Subcutaneous adipose tissue (tissue), 4 donors: ENCODE results near the gene NDST4. TPM values are rescaled to one million over a fixed set of nuclear protein-coding genes. Genes with fewer than 3 reads are reported as not detected.

Source experiments
- CTCF ChIP-seq: fragments of 450-650 bp; IDR thresholded peaks from one replicate; pipeline ENCODE4 v1.5.1; 2016; ENCODE audit warnings: low read depth, mild to moderate bottlenecking, control low read depth, antibody characterized with exemption, moderate library complexity
- small RNA-seq: library from RNA; depleted of rRNA; stranded (forward); fragments of <200 nt; gene quantifications from one replicate; pipeline ENCODE3, GENCODE V24; 2016
- total RNA-seq, 4 donors: library from RNA; depleted of rRNA; stranded (reverse); fragments of >200 nt; gene quantifications; one replicate each; pipeline ENCODE4 v1.1.0, GENCODE V29; 2016

Gene NDST4
- total RNA-seq, 4 donors from 2014 or later = 0.66 TPM; not detected in 3

- no peak for TF ChIP-seq CTCF
Measured at GRCh38 chr4:114807759-114808404, 305.5 kb downstream of the NDST4 start.

- no peak for TF ChIP-seq CTCF
Measured at GRCh38 chr4:114807357-114807756, 306.1 kb downstream of the NDST4 start.

GRCh38 chr4:114791976-114792375 is 321.4 kb downstream of the NDST4 start:
- TF ChIP-seq CTCF = no peak

GRCh38 chr4:114785570-114785969 is 327.9 kb downstream of the NDST4 start:
- no peak for TF ChIP-seq CTCF

- no peak for TF ChIP-seq CTCF
Measured at GRCh38 chr4:114783215-114783595, 330.2 kb downstream of the NDST4 start.

GRCh38 chr4:114782415-114783214 is 330.8 kb downstream of the NDST4 start:
- no peak for TF ChIP-seq CTCF

- TF ChIP-seq CTCF = no peak
Measured at GRCh38 chr4:114780205-114780604, 333.2 kb downstream of the NDST4 start.

Small RNA genes within 50 kb of the gene (small RNA-seq; reads per million reads assigned to genes)
- not detected for gene RN7SL808P
